H9 (cell line): ENCODE measurements around the gene KRTCAP2. TPM values are rescaled to one million over a fixed set of nuclear protein-coding genes. Genes with fewer than 3 reads are reported as not detected.

ENCODE experiments used
- DNase-seq: peaks from one replicate; pipeline ENCODE4 v3.0.0-alpha.2; 2017
- H2AFZ ChIP-seq: one replicate; pipeline ENCODE4 v1.6.1; 2013; ENCODE audit warnings: mild to moderate bottlenecking, low read length, control low read depth, moderate library complexity
- H2AK5ac ChIP-seq: 2 replicates; pipeline ENCODE4 v1.6.1; 2013; ENCODE audit warnings: low read length, control low read depth, mixed read lengths; ENCODE audit not compliant: insufficient read length
- H2BK120ac ChIP-seq: one replicate; pipeline ENCODE4 v1.6.1; 2013; ENCODE audit warnings: low read depth, mild to moderate bottlenecking, low read length, control low read depth, inconsistent platforms; ENCODE audit not compliant: poor library complexity, severe bottlenecking
- H2BK12ac ChIP-seq: 2 replicates; pipeline ENCODE4 v1.6.1; 2013; ENCODE audit warnings: low read length, control low read depth, mixed read lengths, low read depth; ENCODE audit not compliant: insufficient read length
- H2BK15ac ChIP-seq: 2 replicates; pipeline ENCODE4 v1.6.1; 2013; ENCODE audit warnings: low read depth, low read length, control low read depth
- H2BK20ac ChIP-seq: one replicate; pipeline ENCODE4 v1.6.1; 2013; ENCODE audit warnings: low read depth, mild to moderate bottlenecking, low read length, control low read depth, inconsistent platforms; ENCODE audit not compliant: poor library complexity, severe bottlenecking
- H2BK5ac ChIP-seq: 2 replicates; pipeline ENCODE4 v1.6.1; 2013; ENCODE audit warnings: low read length, control low read depth, mixed read lengths; ENCODE audit not compliant: insufficient read length
- H3K14ac ChIP-seq: 2 replicates; pipeline ENCODE4 v1.6.1; 2013; ENCODE audit warnings: low read length, control low read depth; ENCODE audit not compliant: insufficient read depth
- H3K18ac ChIP-seq: 2 replicates; pipeline ENCODE4 v1.6.1; 2013; ENCODE audit warnings: low read depth, mild to moderate bottlenecking, mixed read lengths, low read length, control low read depth; ENCODE audit not compliant: insufficient read length
- H3K23ac ChIP-seq: 2 replicates; pipeline ENCODE4 v1.6.1; 2013; ENCODE audit warnings: low read length, control low read depth, mixed read lengths, low read depth; ENCODE audit not compliant: insufficient read length
- H3K23me2 ChIP-seq: 2 replicates; pipeline ENCODE4 v1.6.1; 2013; ENCODE audit warnings: low read depth, mild to moderate bottlenecking, mixed read lengths, low read length, control low read depth; ENCODE audit not compliant: insufficient read length, poor library complexity, severe bottlenecking
- H3K27ac ChIP-seq: 2 replicates; pipeline ENCODE4 v1.5.1; 2013; ENCODE audit warnings: low read length, control low read depth, mixed read lengths, low read depth; ENCODE audit not compliant: insufficient read length
- H3K27me3 ChIP-seq: 2 replicates; pipeline ENCODE4 v1.6.1; 2013; ENCODE audit warnings: low read length, control low read depth, inconsistent platforms; ENCODE audit not compliant: insufficient read depth
- H3K4ac ChIP-seq: 2 replicates; pipeline ENCODE4 v1.6.1; 2013; ENCODE audit warnings: low read depth, mild to moderate bottlenecking, control low read depth, inconsistent platforms, low read length, moderate library complexity
- H3K4me1 ChIP-seq: 2 replicates; pipeline ENCODE4 v1.6.1; 2013; ENCODE audit warnings: low read length, control low read depth, inconsistent platforms; ENCODE audit not compliant: insufficient read depth
- H3K4me2 ChIP-seq: 2 replicates; pipeline ENCODE4 v1.6.1; 2013; ENCODE audit warnings: low read length, control low read depth, mixed read lengths; ENCODE audit not compliant: insufficient read length, insufficient read depth
- H3K56ac ChIP-seq: 2 replicates; pipeline ENCODE4 v1.6.1; 2013; ENCODE audit warnings: low read depth, mild to moderate bottlenecking, mixed read lengths, low read length, control low read depth; ENCODE audit not compliant: insufficient read length
- H3K79me1 ChIP-seq: 2 replicates; pipeline ENCODE4 v1.6.1; 2013; ENCODE audit warnings: low read depth, mild to moderate bottlenecking, moderate library complexity, low read length, control low read depth, inconsistent platforms; ENCODE audit not compliant: insufficient read depth, poor library complexity, severe bottlenecking
- H3K79me2 ChIP-seq: 2 replicates; pipeline ENCODE4 v1.6.1; 2013; ENCODE audit warnings: low read length, control low read depth, inconsistent platforms; ENCODE audit not compliant: insufficient read depth
- H3K9ac ChIP-seq: 2 replicates; pipeline ENCODE4 v1.6.1; 2013; ENCODE audit warnings: low read length, control low read depth, mixed read lengths; ENCODE audit not compliant: insufficient read length; ENCODE audit errors: extremely low read depth
- H3K9me3 ChIP-seq: one replicate; pipeline ENCODE4 v1.6.1; 2013; ENCODE audit warnings: low read depth, low read length, inconsistent platforms; ENCODE audit not compliant: control insufficient read depth
- H3T11ph ChIP-seq: one replicate; pipeline ENCODE4 v1.6.1; 2013; ENCODE audit warnings: mild to moderate bottlenecking, low read length, control low read depth, inconsistent platforms
- H4K20me1 ChIP-seq: one replicate; pipeline ENCODE4 v1.6.1; 2013; ENCODE audit not compliant: control insufficient read depth, insufficient read length, insufficient read depth
- H4K5ac ChIP-seq: 2 replicates; pipeline ENCODE4 v1.6.1; 2013; ENCODE audit warnings: low read depth, mild to moderate bottlenecking, mixed read lengths, low read length, control low read depth; ENCODE audit not compliant: insufficient read length
- H4K8ac ChIP-seq: replicated peaks from 2 replicates; pipeline ENCODE4 v1.6.1; 2013; ENCODE audit warnings: low read length, control low read depth, mixed read lengths, low read depth; ENCODE audit not compliant: insufficient read length
- H4K91ac ChIP-seq: 2 replicates; pipeline ENCODE4 v1.6.1; 2013; ENCODE audit warnings: low read depth, mild to moderate bottlenecking, moderate library complexity, mixed read lengths, low read length, control low read depth; ENCODE audit not compliant: insufficient read length
- H3K27ac Mint-ChIP-seq, 3 experiments: 2 replicates in 2 of 3; 3 replicates in 1 of 3; pipeline ENCODE4 v1.8.0; 2020 to 2021; ENCODE audit warnings: mixed read lengths in 3 of 3, mild to moderate bottlenecking in 1 of 3, moderate library complexity in 1 of 3
- H3K27me3 Mint-ChIP-seq: 2 replicates; pipeline ENCODE4 v1.8.0; 2021; ENCODE audit warnings: low read depth, mild to moderate bottlenecking, moderate library complexity, mixed read lengths
- H3K36me3 Mint-ChIP-seq, 3 experiments: 2 replicates in 2 of 3; 3 replicates in 1 of 3; pipeline ENCODE4 v1.8.0; 2020 to 2021; ENCODE audit warnings: low read depth in 3 of 3, mixed read lengths in 3 of 3; ENCODE audit not compliant: insufficient read depth in 1 of 3
- H3K4me1 Mint-ChIP-seq, 2 experiments: 2 replicates each; pipeline ENCODE4 v1.8.0; 2020; ENCODE audit warnings: mixed read lengths in 2 of 2
- H3K4me3 Mint-ChIP-seq, 2 experiments: 2 replicates in 1 of 2; 3 replicates in 1 of 2; pipeline ENCODE4 v1.8.0; 2020 to 2021; ENCODE audit warnings: mild to moderate bottlenecking in 2 of 2, mixed read lengths in 2 of 2, moderate library complexity in 1 of 2
- H3K9me3 Mint-ChIP-seq, 2 experiments: 2 replicates in 1 of 2; 3 replicates in 1 of 2; pipeline ENCODE4 v1.8.0; 2020; ENCODE audit warnings: mild to moderate bottlenecking in 2 of 2, mixed read lengths in 2 of 2, moderate library complexity in 1 of 2
- WGBS: extraction: QIAGEN DNeasy Blood & Tissue Kit; methylation state at CpG from one replicate; pipeline ENCODE4 v1.1.7; 2013; ENCODE audit warnings: missing lambda C conversion rate, low lambda C conversion rate, mixed read lengths; ENCODE audit not compliant: insufficient read length; ENCODE audit errors: extremely low coverage; 5-methylcytosine and 5-hydroxymethylcytosine counted together
- total RNA-seq: library from RNA; stranded (reverse); gene quantifications from 2 replicates; pipeline ENCODE4 v1.2.1, GENCODE V29; 2021
- TF ChIP-seq, protein P1 (sequence below): fragments of 200-600 bp; sonication (generic); conservative IDR thresholded peaks from 3 replicates; pipeline ENCODE4 v1.8.0; 2021; ENCODE audit warnings: antibody characterized with exemption, mild to moderate bottlenecking

The KRTCAP2 gene
- total RNA-seq, 1 experiment from 2014 or later = 149 TPM

DNA sequence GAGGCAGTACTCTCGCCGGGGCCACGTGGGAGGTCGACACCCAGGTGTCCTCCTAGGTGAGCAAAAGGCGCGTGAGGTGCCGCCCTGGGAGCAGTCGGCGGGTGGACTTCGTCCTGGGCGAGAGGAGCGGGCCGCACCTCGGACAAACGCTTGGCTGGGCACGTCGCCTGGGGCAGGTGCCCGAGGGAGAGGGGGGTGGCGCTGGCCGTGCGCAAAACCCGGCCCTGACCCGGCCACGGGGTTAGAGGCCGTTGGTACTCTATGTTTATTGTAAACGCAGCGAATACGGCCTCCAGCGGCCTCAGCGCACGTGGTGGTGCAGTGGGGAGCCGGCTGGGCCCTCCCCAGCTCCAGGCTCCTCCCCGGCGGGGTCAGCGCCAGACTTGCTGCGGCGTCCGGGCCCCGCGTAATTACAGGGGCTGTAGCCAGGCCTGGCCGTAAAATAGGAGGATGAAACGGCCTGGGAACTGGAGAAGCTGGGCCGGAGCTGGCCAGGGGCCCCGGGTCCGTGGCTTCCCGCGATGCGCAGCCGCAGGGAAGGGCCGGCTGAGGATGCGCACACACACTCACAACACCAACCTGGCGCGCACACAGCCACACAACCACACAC lies 47.1 kb downstream of the KRTCAP2 start:
- H3K4me1 ChIP-seq = no peaks in the 10 kb centered on the region; the same call in 1 of the 2 replicates

More for the DNA sequence above, 47.1 kb downstream of the KRTCAP2 start:
- TF ChIP-seq, protein P1, sequence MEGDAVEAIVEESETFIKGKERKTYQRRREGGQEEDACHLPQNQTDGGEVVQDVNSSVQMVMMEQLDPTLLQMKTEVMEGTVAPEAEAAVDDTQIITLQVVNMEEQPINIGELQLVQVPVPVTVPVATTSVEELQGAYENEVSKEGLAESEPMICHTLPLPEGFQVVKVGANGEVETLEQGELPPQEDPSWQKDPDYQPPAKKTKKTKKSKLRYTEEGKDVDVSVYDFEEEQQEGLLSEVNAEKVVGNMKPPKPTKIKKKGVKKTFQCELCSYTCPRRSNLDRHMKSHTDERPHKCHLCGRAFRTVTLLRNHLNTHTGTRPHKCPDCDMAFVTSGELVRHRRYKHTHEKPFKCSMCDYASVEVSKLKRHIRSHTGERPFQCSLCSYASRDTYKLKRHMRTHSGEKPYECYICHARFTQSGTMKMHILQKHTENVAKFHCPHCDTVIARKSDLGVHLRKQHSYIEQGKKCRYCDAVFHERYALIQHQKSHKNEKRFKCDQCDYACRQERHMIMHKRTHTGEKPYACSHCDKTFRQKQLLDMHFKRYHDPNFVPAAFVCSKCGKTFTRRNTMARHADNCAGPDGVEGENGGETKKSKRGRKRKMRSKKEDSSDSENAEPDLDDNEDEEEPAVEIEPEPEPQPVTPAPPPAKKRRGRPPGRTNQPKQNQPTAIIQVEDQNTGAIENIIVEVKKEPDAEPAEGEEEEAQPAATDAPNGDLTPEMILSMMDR = no peak
- Histone ChIP-seq H2BK20ac (no peak overlapping the region), H4K5ac (no peak overlapping the region), H2AK5ac (no peak overlapping the region), H3K79me1 (no peaks in the 10 kb centered on the region), H3K23ac (no peak overlapping the region), H3K56ac (no peak overlapping the region), H3K9me3 (no peaks in the 10 kb centered on the region), H4K8ac (no peak overlapping the region), H2BK120ac (no peak overlapping the region), H3K4ac (no peak overlapping the region), H3K18ac (no peak overlapping the region), H3T11ph (no peak overlapping the region), H2BK5ac (no peak overlapping the region), H3K27me3 (peaks cover 34% of the 10 kb centered on the region; the same call in 1 of the 2 replicates), H4K20me1 (peaks cover 2% of the 10 kb centered on the region), H2BK12ac (no peak overlapping the region), H3K27ac (no peak overlapping the region), H3K9ac (no peak overlapping the region), H2BK15ac (no peak overlapping the region), H3K14ac (no peak overlapping the region), H2AFZ (no peak overlapping the region), H4K91ac (no peak overlapping the region), H3K4me2 (peak overlapping the region; percentile 92), H3K79me2 (no peaks in the 10 kb centered on the region), H3K23me2 (peaks cover 27% of the 10 kb centered on the region)
- peaks cover 48 to 65% of the 10 kb centered on the region in 2 experiments for H3K4me1 Mint-ChIP-seq
- H3K9me3 Mint-ChIP-seq = no peaks in the 10 kb centered on the region; a peak in 1 of 5 replicates
- DNase-seq = peak; percentile 43
- H3K27me3 Mint-ChIP-seq = peaks cover 90% of the 10 kb centered on the region
- H3K27ac Mint-ChIP-seq = no peak overlapping the region; a peak in 1 of 7 replicates
- peaks cover 0 to 3% (median 0%) of the 10 kb centered on the region in 3 experiments; a peak in 2 of 7 replicates for H3K36me3 Mint-ChIP-seq
- WGBS = no CpG with 5 or more reads among the region's 53 CpGs
- H3K4me3 Mint-ChIP-seq = peak overlapping the region; percentile 62 to 94
